RWPE2 (cell line): ENCODE results near the gene THPO.
A peak's percentile ranks its signal among the peaks of the same experiment; 100 is the strongest.

Experiments used
- ATAC-seq: fragments of 200-7000 bp; cut with Tn5 transposase; 3 replicates; pipeline ENCODE4 v1.9.1; 2021; ENCODE audit warnings: low read depth
- DNase-seq: peaks from one replicate; pipeline ENCODE4 v3.0.0-alpha.2; 2020; ENCODE audit warnings: low spot score
- H3K27ac ChIP-seq: fragments of 450-650 bp; 2 replicates; pipeline ENCODE4 v1.5.1; 2017; ENCODE audit warnings: mild to moderate bottlenecking; ENCODE audit not compliant: poor library complexity, severe bottlenecking
- H3K27me3 ChIP-seq: fragments of 250-450 bp; sonication (Bioruptor Pico); 2 replicates; pipeline ENCODE4 v1.5.1; 2021; ENCODE audit warnings: mild to moderate bottlenecking, moderate library complexity; ENCODE audit not compliant: insufficient read depth, poor library complexity, severe bottlenecking
- H3K36me3 ChIP-seq: fragments of 250-450 bp; sonication (Bioruptor Pico); 2 replicates; pipeline ENCODE4 v1.5.1; 2020; ENCODE audit warnings: low read depth, mild to moderate bottlenecking, moderate library complexity
- H3K4me1 ChIP-seq: fragments of 250-450 bp; sonication (Bioruptor Pico); 2 replicates; pipeline ENCODE4 v1.5.1; 2021; ENCODE audit warnings: mild to moderate bottlenecking, moderate library complexity; ENCODE audit not compliant: insufficient read depth, poor library complexity, severe bottlenecking
- H3K4me3 ChIP-seq: fragments of 250-450 bp; sonication (Bioruptor Pico); 2 replicates; pipeline ENCODE4 v1.5.1; 2021; ENCODE audit warnings: mild to moderate bottlenecking, moderate library complexity; ENCODE audit not compliant: severe bottlenecking
- H3K9me3 ChIP-seq: fragments of 250-450 bp; sonication (Bioruptor Pico); 2 replicates; pipeline ENCODE4 v1.5.1; 2021; ENCODE audit warnings: mild to moderate bottlenecking, moderate library complexity; ENCODE audit not compliant: severe bottlenecking
- TF ChIP-seq, protein P1 (sequence below): fragments of 450-650 bp; IDR thresholded peaks from one replicate; pipeline ENCODE4 v1.5.1; 2017; ENCODE audit warnings: mild to moderate bottlenecking, moderate library complexity; ENCODE audit not compliant: poor library complexity, severe bottlenecking

The THPO gene

DNA sequence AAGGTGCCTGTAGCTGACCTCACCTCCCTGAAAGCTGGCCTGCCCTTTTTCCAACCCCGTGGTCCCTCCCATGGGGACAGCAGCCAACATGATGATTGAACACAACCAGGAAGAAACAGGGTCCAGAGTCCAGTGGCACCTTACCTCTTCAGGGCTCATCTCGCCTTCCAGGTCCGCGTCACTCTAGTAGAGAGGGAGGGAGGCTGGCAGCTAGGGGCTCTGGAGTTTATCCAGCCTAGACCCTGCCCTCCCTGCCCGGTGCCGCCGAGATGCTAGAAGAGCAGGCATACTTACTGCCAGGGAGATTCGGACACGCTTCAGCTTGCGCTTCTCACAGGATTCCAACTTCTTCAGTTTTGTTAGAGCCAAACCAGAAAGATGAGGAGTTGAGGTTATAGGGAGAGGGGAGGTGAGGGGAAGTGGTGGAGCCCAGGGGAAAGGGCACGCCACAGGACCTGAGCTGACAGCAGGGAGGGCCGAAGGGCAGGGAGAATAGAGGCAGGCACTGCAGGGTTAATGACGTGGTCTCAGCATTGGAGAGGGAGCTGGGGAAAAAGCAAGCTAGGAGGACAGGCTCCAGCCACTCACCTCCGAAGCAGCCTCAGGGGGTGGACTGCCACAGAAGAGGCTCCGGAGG, 25.7 kb downstream of the THPO start:
- TF ChIP-seq, protein P1, sequence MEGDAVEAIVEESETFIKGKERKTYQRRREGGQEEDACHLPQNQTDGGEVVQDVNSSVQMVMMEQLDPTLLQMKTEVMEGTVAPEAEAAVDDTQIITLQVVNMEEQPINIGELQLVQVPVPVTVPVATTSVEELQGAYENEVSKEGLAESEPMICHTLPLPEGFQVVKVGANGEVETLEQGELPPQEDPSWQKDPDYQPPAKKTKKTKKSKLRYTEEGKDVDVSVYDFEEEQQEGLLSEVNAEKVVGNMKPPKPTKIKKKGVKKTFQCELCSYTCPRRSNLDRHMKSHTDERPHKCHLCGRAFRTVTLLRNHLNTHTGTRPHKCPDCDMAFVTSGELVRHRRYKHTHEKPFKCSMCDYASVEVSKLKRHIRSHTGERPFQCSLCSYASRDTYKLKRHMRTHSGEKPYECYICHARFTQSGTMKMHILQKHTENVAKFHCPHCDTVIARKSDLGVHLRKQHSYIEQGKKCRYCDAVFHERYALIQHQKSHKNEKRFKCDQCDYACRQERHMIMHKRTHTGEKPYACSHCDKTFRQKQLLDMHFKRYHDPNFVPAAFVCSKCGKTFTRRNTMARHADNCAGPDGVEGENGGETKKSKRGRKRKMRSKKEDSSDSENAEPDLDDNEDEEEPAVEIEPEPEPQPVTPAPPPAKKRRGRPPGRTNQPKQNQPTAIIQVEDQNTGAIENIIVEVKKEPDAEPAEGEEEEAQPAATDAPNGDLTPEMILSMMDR = no peak
- no peaks in the 10 kb centered on the region for H3K27me3 ChIP-seq
- no peak overlapping the region for H3K27ac ChIP-seq
- H3K4me1 ChIP-seq = no peaks in the 10 kb centered on the region
- H3K36me3 ChIP-seq = peaks cover 26% of the 10 kb centered on the region
- ATAC-seq (no peak), DNase-seq (peak; percentile 35)
- no peaks in the 10 kb centered on the region for H3K9me3 ChIP-seq
- no peak overlapping the region for H3K4me3 ChIP-seq

DNA sequence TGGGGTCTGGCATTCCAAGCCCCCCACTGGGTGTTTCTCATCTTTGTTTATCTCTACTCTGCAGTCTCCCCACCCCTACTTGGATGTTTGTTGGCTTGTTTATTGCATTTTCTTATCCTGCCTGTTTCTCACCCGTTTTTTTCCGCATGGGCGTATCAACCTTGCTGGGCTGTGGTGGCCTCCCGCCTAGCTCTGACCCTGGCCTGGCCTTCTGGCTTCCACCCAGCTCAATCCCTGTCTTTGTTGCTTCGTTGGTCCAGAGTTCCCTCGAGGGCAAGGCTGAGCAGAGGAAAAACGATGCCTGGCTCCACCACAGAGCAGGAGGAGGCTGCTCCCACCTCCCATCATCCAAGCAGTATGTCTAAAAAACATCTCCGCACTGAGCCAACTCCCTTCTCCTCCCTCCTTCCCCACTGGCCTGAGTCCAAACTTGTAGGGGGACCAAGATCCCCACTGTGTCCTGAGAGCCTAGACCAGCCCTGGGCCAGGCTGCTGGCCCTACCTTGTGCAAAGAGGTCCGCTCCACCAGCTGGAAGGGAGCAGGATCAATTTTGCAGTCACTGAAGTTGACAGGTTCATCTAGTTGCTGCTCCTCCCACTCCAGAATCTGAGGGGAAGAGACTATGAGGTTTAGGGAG, 26.4 kb downstream of the THPO start:
- no peak for ATAC-seq
- Histone ChIP-seq H3K27ac (no peak overlapping the region), H3K27me3 (no peaks in the 10 kb centered on the region), H3K4me3 (no peak overlapping the region), H3K9me3 (no peaks in the 10 kb centered on the region), H3K36me3 (peaks cover 26% of the 10 kb centered on the region), H3K4me1 (no peaks in the 10 kb centered on the region)
- TF ChIP-seq, protein P1 = no peak
- DNase-seq = no peak

DNA sequence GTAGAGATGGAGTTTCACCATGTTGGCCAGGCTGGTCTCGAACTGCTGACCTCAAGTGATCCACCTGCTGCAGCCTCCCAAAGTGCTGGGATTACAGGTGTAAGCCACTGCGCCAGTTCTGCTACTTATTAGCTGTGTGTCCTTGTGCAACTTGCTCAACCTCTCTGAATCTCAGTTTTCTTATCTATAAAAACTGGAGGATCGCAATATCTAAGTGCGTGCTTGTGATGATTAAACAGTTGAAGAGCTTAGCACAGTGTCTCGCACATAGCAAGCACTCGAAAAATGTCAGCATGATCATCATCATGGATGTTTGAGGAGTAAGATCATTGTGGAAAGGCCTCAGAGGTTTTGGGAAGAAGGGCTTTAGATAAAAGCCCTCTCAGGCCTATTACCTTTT, 27.4 kb downstream of the THPO start:
- TF ChIP-seq, protein P1 = no peak
- no peak overlapping the region for H3K4me3 ChIP-seq
- no peak overlapping the region for H3K27ac ChIP-seq
- ATAC-seq (no peak), DNase-seq (no peak)
- peaks cover 26% of the 10 kb centered on the region for H3K36me3 ChIP-seq
- no peaks in the 10 kb centered on the region for H3K27me3 ChIP-seq
- H3K9me3 ChIP-seq = no peaks in the 10 kb centered on the region
- no peaks in the 10 kb centered on the region for H3K4me1 ChIP-seq

DNA sequence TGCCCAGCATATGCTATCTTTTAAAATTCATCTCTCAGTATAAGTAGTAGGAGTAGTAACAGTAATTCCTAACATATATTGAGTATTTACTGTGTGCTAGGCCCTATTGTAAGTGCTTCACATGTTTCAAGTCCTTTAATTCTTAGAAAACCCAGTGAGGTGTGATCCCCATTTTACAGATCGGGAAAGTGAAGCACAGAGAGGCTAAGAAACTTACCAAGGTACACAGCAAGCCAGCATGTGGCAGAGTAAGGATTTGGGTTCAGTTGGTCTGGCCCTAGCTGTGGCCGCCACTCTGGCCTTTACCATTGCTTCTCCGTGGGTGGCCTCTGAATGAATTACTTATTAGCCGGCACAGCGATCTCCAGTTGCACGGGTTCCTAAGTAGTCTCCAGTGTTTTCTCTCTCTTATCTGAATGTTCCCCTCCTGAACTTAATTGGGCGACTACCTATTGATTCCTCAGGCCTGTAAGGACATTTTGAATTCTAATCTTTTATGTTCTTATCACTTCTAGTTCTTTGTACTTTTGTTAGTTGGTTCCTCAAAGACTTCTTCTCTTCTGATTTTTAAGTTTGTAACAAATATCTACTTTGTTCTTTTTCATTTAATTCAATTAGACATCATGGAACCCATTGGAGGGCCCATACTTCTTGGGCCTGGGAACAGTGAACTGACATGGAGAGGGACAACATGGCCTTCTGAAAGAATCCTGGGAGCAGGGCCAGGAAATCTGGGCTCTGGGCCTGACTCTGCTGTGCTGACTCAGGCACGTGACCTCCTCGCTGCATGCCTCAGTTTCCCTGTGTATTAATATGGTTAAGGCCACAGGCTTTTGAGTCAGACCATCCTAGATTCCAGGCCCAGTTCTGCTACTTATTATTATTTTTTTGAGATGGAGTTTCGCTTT, 28.2 kb downstream of the THPO start:
- no peaks in the 10 kb centered on the region for H3K9me3 ChIP-seq
- no peak overlapping the region for H3K27ac ChIP-seq
- H3K27me3 ChIP-seq = no peaks in the 10 kb centered on the region
- no peak overlapping the region for H3K4me3 ChIP-seq
- ATAC-seq (no peak), DNase-seq (no peak)
- TF ChIP-seq, protein P1 = no peak
- no peaks in the 10 kb centered on the region for H3K4me1 ChIP-seq
- peaks cover 22% of the 10 kb centered on the region for H3K36me3 ChIP-seq
